Erythroblast (primary cell): ENCODE measurements around the gene REPS2.
"Not testable (repeated sequence)": the region's sequence is repeated elsewhere in the genome, so short reads cannot be mapped to it uniquely, and the experiment has no call there.

Experiments used
- DNase-seq, 2 experiments: peaks; one replicate each; lab custom pipeline; 2025; lab: John Stamatoyannopoulos, UW
- GATA1 ChIP-seq: IDR thresholded peaks from 2 replicates; pipeline ENCODE4 v1.6.1; 2011; ENCODE audit warnings: low read depth, mild to moderate bottlenecking, control low read depth, low read length, moderate library complexity
- POLR2A ChIP-seq: IDR thresholded peaks from 2 replicates; pipeline ENCODE4 v1.6.1; 2011; ENCODE audit warnings: mild to moderate bottlenecking, low read length

The REPS2 gene

DNA sequence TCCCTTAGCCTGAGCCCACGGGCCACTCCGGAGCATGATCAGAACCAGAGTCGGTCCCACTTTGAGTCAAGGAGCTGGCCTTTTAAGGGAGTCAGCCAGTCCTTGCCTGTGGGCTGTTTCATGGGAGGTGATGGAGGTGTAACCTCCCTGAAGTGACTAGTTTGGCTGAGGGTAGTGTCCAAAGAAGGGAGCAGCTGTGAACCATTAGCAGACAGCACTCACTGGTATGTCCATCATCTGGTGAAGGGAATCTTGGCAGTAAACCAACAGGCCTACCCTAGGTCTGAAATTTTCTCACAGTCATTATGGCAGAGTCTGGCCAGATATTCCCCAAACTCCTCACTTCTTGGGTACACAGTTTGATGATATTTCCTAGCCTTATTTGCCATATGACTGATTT is 12.3 kb upstream of the REPS2 start:
- TF ChIP-seq POLR2A: no peak
- no peak for TF ChIP-seq GATA1
- DNase-seq: no peak

DNA sequence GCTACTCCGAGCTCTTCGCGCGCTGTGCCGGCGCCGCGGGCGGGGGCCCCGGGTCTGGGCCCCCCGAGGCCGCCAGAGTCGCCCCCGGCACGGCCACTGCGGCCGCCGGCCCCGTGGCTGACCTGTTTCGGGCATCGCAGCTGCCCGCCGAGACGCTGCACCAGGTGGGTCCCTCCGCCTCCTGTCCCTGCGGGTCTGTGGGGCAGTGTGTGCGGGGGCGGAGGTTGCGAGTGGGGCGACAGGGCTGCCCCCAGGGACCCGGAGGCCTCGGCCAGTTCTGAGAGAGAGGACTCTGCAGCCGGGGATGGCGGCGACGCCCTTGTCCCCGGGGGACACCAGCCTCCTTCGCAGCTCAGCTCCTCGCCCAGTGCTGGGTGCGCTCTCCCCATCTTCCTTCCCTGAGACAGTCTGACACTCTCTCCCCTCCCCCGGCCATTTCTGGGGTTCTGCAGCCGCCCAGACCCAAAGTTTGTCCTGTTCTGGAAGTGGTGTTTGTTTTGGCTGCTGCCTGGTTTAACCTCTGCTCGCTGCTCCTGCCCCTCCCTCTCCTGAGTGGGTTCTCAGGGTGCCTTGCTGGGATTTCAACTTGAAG is 609 bp downstream of the REPS2 start:
- TF ChIP-seq POLR2A: no peak
- TF ChIP-seq GATA1: no peak
- DNase-seq: peak; percentile 14 to 33

DNA sequence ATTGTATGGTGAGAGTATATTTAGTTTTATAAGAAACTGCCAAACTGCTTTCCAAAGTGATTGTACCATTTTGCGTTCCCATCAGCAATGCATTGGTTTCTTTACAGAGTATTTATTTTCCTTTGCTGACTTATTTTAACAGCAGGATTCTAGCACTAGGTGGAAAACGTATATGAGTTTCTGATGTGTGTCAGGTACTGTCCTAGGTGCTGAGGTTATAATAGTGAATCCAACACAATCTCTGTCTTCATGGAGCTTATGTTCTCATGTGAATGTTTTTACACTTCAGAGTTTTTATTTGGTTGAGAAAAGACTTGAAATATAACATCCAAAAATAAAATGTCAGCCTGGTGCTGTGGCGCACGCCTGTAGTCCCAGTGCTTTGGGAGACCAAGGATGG is 4.0 kb downstream of the REPS2 start:
- no peak for DNase-seq

DNA sequence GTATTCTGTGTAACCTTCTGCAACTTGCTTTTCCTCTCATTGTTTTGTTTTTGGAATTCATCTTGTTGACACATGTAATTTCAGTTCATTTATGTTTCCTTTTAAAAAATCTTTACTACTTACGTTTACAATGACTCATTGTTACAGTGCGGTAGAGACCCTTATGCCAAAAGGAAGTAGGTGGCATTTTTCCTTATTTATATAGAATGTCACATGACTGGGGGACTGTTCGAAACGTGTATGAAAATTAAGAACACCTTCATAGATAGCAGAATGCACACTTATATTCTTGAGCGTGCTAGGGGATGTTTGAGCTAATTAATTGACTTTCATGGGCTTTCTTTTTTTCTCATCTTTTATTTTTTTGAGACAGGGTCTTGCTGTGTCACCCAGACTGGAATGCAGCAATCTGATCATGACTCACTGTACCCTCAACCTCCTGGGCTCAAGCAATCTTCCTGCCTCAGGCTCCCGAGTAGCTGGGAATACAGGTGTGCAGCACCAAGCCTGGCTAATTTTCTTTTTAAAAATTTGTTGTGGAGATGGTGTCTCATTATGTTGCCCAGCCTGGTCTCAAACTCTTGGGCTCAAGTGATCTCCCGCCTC is 7.3 kb downstream of the REPS2 start:
- TF ChIP-seq GATA1 (no peak), POLR2A (no peak)
- DNase-seq: no peak

More for the DNA sequence above, 4.0 kb downstream of the REPS2 start:
- no peak for TF ChIP-seq POLR2A
- no peak for TF ChIP-seq GATA1

DNA sequence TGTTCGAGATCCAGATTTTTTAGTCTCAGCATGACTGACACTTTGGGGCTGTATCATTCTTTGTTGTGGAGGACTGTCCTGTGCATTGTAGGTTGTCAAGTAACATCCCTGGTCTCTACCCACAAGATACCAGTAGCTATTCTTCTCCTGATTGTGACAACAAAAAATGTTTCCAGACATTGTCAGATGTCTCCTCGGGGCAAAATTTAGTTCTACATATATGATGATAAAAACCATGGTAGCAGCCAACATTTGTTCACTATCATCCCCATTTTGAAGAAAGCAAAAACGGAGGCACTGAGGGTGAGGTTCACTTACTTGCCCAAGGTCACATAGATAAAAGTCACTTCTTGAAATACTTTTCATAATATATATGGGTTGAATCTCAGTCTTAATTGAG is 11.3 kb downstream of the REPS2 start:
- TF ChIP-seq POLR2A: no peak
- no peak for TF ChIP-seq GATA1
- no peak for DNase-seq

DNA sequence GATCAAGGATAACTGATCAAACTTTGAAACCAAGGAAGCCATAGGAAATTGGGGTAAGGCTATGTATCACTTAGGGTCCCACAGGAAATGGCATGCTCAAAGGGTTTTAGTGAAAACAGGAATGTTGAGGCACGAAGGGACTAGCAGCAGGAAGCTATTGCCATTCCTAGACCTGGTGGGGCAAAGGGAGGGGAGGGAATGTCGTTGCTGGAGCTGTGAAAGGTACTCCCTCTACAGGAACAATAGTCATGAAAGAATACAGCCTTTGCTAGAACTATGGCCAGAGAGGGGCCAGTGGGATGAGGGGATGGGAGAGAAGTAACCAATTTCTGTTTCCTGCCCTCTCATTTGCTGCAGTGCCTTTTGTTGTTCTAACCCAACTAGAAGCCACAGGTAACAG is 11.9 kb downstream of the REPS2 start:
- no peak for DNase-seq
- no peak for TF ChIP-seq GATA1
- no peak for TF ChIP-seq POLR2A

DNA sequence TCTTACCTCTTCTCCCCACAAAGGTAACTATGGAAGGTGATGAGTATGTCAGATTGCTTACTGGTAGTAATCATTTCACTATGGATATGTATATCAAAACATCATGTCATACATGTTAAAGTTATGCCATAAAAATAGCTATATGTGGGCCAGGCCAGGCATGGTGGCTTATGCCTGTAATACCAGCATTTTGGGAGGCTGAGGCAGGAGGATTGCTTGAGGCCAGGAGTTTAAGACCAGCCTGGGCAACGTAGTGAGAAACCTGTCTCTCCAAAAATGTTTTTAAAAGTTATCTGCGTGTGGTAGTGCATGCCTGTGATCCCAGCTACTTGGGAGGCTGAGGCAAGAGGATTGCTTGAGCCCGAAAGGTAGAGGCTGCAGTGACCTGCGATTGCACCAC is 16.2 kb downstream of the REPS2 start:
- DNase-seq: not testable (repeated sequence)

- no peak for TF ChIP-seq GATA1
- TF ChIP-seq POLR2A: no peak
- no peak for DNase-seq
Observed at GRCh38 chrX:16963216-16963615, 16.8 kb downstream of the REPS2 start.

GRCh38 chrX:16964976-16965375 is 18.5 kb downstream of the REPS2 start:
- DNase-seq: not testable (repeated sequence)

DNA sequence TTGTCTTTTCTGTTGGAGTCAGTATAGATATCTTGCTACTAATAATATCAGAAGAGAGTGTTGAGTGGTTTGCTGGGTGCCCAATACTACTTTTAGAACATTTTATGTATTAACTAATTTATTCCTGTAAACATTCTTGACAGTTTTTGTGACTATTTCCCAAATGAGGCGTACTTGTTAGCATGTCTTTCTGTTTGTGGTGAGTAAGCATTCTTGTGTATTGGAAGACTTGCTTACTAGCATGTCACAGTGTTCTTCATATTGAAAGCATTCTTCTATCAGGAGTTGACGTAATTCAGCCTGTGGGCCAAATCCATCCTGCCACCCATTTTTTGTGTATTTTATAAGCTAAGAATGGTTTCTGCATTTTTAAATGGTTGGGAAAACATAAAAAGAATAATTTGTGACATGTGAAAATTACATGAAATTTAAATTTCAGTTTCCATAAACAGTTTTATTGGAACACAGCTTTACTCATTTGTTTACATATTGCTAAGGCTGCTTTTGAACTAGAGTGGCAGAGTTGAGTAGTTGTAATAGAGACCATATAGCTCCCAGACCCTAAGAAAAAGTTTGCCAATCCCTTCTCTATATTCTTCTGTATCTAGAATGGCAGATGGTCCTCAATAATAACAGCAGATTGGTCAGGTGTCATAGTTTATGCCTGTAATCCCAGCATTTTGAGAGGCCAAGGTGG is 20.4 kb downstream of the REPS2 start:
- no peak for TF ChIP-seq POLR2A
- TF ChIP-seq GATA1: no peak
- no peak for DNase-seq

GRCh38 chrX:16968753-16969152 is 22.3 kb downstream of the REPS2 start:
- not testable (repeated sequence) for DNase-seq

GRCh38 chrX:16970977-16971376 is 24.5 kb downstream of the REPS2 start:
- TF ChIP-seq GATA1 (no peak), POLR2A (no peak)
- DNase-seq: no peak

DNA sequence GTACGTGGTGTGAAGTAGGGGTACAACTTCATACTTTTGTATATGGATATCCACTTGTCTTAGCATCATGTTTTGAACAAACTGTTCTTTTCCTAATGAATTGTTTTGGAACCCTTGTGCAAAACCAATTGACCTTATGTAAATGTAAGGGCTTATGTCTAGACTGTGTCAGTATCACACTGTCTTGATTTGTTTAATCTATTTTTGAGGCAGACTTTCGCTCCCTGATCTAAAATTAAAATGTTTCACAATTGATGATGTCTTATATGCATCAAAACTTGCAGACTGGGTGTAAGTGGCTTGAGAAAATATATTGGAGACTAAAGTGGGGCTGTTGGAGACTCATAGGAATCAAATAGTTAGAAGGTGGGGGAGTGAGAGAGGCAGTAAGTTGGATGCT is 25.2 kb downstream of the REPS2 start:
- DNase-seq: no peak
- TF ChIP-seq GATA1: no peak
- TF ChIP-seq POLR2A: no peak

DNA sequence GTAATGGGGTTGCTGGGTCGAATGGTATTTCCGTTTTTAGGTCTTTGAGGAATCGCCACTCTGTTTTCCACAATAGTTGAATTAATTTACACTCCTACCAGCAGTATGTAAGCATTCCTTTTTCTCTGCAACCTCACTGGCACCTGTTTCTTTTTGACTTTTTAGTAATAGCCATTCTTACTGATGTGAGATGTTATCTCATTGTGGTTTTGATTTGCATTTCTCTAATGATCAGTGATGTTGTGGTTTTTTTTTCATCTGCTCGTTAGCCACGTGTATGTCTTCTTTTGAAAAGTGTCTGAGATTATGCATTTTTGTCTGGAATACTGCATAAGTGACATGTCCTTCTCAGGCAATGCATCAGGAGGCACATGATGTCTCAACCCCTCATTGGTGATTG is 28.8 kb downstream of the REPS2 start:
- no peak for DNase-seq
- no peak for TF ChIP-seq GATA1

- no peak for DNase-seq
- no peak for TF ChIP-seq GATA1
- no peak for TF ChIP-seq POLR2A
Observed at GRCh38 chrX:16977771-16978170, 31.3 kb downstream of the REPS2 start.
